ENCODE results near the gene TNIP3. TPM values are rescaled to one million over a fixed set of nuclear protein-coding genes. Genes with fewer than 3 reads are reported as not detected.

The TNIP3 gene
- total and polyA plus RNA-seq, 2 of the 4 experiments (the other 2 are of a cell fraction), result 0.10 to 0.18 TPM

- Histone ChIP-seq H4K91ac (ENCODE audit: insufficient read depth, low read depth, low read length) (no peak overlapping the region), H3K56ac (ENCODE audit: extremely low read depth, insufficient read depth, low read length) (no peak overlapping the region), H2AK5ac (ENCODE audit: low read depth, low read length) (no peak overlapping the region), H3K9ac (ENCODE audit: low read depth, low read length) (no peak overlapping the region), H4K20me1 (ENCODE audit: insufficient read depth, low read length) (no peaks in the 10 kb centered on the region), H3K18ac (ENCODE audit: low read depth, low read length) (no peak overlapping the region), H2BK5ac (ENCODE audit: low read depth, low read length, poor library complexity, severe bottlenecking) (no peak overlapping the region), H3K9me3 (ENCODE audit: control insufficient read depth, insufficient read depth, low read length) (no peaks in the 10 kb centered on the region), H3K27me3 (ENCODE audit: control insufficient read depth, insufficient read depth, low read length) (no peaks in the 10 kb centered on the region), H3K27ac (ENCODE audit: insufficient read depth, low read length) (no peak overlapping the region), H3K4me1 (ENCODE audit: control insufficient read depth, insufficient read depth, low read length) (no peaks in the 10 kb centered on the region), H4K8ac (ENCODE audit: low read depth in 2 of 2, low read length in 2 of 2) (no peak overlapping the region), H2AFZ (replicated peaks; ENCODE audit: low read length, poor library complexity) (peak overlapping the region; percentile 10), H2BK20ac (ENCODE audit: low read depth, low read length) (no peak overlapping the region), H3K4me2 (ENCODE audit: low read depth, low read length) (no peak overlapping the region), H3K23ac (ENCODE audit: low read depth, low read length) (no peak overlapping the region), H4K5ac (ENCODE audit: low read depth, low read length) (no peak overlapping the region), H3K79me1 (ENCODE audit: low read depth in 1 of 2, low read length in 2 of 2) (no peaks in the 10 kb centered on the region), H3K4me3 (ENCODE audit: insufficient read depth, low read depth, low read length) (no peak overlapping the region), H2BK15ac (ENCODE audit: low read depth, low read length) (no peak overlapping the region), H2AK9ac (replicated peaks; ENCODE audit: low read depth, low read length, poor library complexity) (no peak overlapping the region), H3K4ac (ENCODE audit: low read depth, low read length) (no peak overlapping the region), H3K9me1 (ENCODE audit: insufficient read depth, low read length) (no peaks in the 10 kb centered on the region), H2BK120ac (ENCODE audit: low read depth, low read length) (no peak overlapping the region), H3K14ac (replicated peaks; ENCODE audit: low read depth, low read length) (no peak overlapping the region), H3K36me3 (ENCODE audit: control insufficient read depth, insufficient read depth, low read length) (no peaks in the 10 kb centered on the region)
- intact Hi-C loops (cut with micrococcal nuclease), result no loop called here
- dilution Hi-C loops (cut with HindIII; ENCODE audit: low sequenced_read_pairs, unreplicated experiment), result no loop called here
- ChIA-PET CTCF (no interaction called here), POLR2A (ENCODE audit: unreplicated experiment) (no interaction called here)
- no TSS peak for BruUV-seq (replicated peaks)
- WGBS, 2 experiments (ENCODE audit: extremely low coverage in 2 of 2, insufficient read length in 1 of 2), result no CpG with 5 or more reads among the region's 3 CpGs
- in situ Hi-C loops (cut with MboI; ENCODE audit: low sequenced_read_pairs), result no loop called here
- no peak for DNase-seq
- TF ChIP-seq CEBPB (IDR thresholded peaks at IDR 0.05; ENCODE audit: low read depth, low read length) (no peak), NFE2L2 (IDR thresholded peaks at IDR 0.05; ENCODE audit: low read depth, low read length) (no peak), RAD21 (IDR thresholded peaks at IDR 0.05; ENCODE audit: low read length) (no peak), CTCF (conservative IDR thresholded peaks at IDR 0.05; ENCODE audit: low read depth, low read length) (no peak), MXI1 (IDR thresholded peaks at IDR 0.05; ENCODE audit: borderline replicate concordance, low read depth, low read length) (no peak), FOS (IDR thresholded peaks at IDR 0.05; ENCODE audit: low read depth, low read length) (no peak), MAZ (IDR thresholded peaks at IDR 0.05; ENCODE audit: borderline replicate concordance, low read depth, low read length) (no peak), USF2 (IDR thresholded peaks at IDR 0.05; ENCODE audit: low read depth, low read length) (no peak), BHLHE40 (IDR thresholded peaks at IDR 0.05; ENCODE audit: low read depth, low read length) (no peak), ELK1 (IDR thresholded peaks at IDR 0.05; ENCODE audit: borderline replicate concordance, low read depth, low read length) (no peak), RFX5 (IDR thresholded peaks at IDR 0.05; ENCODE audit: low read depth, low read length) (no peak), RCOR1 (IDR thresholded peaks at IDR 0.05; ENCODE audit: insufficient replicate concordance, low read length) (no peak), SMC3 (IDR thresholded peaks at IDR 0.05; ENCODE audit: low read depth, low read length) (no peak), MAFK (IDR thresholded peaks at IDR 0.05; ENCODE audit: low read depth, low read length) (no peak), POLR2A (IDR thresholded peaks at IDR 0.05; ENCODE audit: low read depth, low read length) (no peak)
- ATAC-seq (ENCODE audit: low read depth), result no peak
Observed at GRCh38 chr4:121125498-121125885, 38.6 kb downstream of the TNIP3 start.
